HG03025 (cell line): ENCODE data around the gene LIFR.
A peak's percentile ranks its signal among the peaks of the same experiment; 100 is the strongest.

ENCODE experiments used
- ATAC-seq: cut with Tn5 transposase; IDR thresholded peaks from one replicate; pipeline ENCODE4 v1.9.1; 2021; ENCODE audit warnings: mild to moderate bottlenecking, moderate library complexity; ENCODE audit not compliant: unreplicated experiment, low FRiP score

Gene LIFR

GRCh38 chr5:38468978-38469706 lies 87.3 kb downstream of the LIFR start:
- no peak for ATAC-seq

GRCh38 chr5:38468202-38468673 lies 88.2 kb downstream of the LIFR start:
- no peak for ATAC-seq

DNA sequence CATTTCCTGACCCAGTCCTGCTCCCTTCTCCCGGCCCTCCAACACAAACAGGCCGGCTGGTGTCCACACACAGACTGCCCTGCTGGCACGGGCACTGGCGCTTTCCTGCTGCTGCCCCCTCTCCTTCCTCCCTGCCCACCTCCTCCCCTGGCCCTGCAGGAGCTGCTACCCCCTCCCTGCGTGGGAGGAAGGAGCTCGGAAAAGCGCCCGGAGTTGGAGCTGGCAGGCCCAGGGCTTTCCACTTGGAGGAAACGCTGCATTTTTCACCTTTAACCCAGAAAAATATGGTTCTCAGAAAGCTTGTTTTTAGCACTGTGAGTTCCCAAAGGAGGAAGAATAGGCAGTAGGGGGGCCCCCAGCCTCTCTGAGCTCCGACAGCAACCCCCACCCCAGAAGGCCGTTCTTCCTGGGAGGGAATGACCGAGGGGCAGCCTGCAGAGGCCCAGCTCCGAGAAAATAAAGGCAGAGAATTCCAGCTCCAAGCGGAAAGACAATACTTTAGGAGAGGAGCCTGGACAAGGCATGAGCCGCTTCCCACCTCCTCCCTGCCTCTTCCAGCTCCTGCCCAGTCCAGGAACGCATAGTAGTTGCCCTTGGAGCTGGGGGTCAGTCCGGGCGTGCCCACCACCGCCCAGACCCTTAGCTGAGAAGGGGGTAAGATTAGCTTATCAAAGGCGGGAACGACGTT lies 88.9 kb downstream of the LIFR start:
- no peak for ATAC-seq

DNA sequence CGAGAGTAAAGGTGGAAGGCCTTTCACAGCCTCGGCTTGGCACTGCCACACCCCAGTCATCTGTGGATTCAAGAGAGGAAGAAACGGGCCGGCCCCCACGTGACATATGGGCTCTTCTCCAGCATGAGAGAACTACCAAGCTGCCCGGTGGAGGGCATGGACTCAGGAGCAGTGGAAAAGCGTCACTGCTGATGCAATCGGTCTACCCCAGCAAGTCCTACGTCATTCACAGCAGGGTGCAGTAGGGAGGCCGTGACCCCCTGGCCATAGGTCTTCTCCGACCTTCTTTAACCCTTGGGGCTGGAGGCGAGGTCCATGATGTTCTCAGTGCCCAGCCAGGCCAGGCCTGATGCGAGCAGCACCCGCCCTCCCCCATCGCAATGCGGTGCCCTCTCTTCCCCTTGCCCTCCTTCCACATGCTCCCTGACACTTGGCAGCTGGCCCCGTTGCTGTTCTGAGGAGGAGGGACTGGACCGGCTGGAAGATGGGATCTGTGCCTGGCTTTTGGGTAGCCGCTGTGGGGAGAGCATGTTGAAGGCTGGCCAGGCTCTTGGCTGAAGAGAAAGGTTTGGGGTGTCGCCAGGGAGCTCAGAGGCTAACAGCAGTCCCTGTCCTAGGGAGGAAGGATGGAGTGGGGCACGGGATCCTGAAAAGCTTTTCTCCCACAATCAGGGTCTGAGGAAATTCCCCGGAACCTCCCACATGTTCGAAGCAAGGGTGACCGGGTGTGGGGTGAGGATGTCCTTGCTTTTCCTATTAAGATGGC lies 89.8 kb downstream of the LIFR start:
- no peak for ATAC-seq

GRCh38 chr5:38465702-38466423 lies 90.6 kb downstream of the LIFR start:
- no peak for ATAC-seq

DNA sequence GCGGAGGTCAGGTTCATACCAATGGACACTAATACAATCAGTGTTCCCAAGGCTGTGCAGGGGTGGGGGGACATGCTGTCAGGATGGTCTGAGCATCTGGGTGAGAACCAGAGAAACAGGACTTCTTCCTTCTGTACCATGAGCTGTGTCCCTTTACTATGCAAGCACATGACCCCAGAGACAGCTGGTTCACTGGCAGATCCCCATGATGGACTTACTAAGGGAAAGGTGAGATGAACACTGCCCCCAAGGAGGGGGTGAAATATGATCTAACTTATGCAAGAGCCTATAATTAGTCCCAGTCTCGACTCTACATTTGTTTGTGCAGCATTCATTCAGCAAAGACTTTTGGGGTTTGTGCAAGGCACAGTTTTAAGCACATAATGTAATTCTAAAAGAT lies 91.4 kb downstream of the LIFR start:
- ATAC-seq, result no peak

GRCh38 chr5:38463634-38464521 lies 92.6 kb downstream of the LIFR start:
- ATAC-seq, result no peak

DNA sequence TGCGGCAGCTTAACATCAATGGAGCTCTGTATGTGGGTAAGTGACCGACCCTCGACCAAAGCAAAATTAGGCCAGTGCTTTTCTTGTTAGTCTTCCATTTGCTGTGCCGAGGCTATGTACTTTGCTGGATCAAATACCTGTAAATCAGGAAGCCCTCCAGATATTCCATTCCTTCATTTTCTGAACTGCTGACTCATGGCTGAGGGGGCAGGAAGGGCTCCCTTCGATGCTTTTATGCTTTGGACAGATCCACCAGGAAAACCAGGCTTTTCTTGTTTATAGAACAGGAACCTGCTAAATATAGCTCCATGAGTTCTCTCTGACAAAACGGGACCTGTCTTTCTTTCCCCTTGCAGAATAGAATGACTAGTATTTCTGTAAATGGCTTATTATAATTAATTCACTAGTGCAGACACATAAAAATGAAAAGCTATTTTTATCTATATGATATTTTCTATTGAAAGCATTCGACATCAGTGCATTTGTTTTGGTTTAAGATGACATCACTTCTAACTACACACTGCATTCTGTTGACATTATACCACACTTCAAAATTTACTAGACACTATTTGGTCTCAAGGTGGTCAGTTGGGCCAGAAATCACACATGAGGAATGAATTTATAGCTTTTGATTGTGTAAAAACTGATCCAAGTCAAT lies 93.3 kb downstream of the LIFR start:
- ATAC-seq, result no peak

- no peak for ATAC-seq
These were observed 98.3 kb downstream of the LIFR start for GRCh38 chr5:38458174-38458573.

DNA sequence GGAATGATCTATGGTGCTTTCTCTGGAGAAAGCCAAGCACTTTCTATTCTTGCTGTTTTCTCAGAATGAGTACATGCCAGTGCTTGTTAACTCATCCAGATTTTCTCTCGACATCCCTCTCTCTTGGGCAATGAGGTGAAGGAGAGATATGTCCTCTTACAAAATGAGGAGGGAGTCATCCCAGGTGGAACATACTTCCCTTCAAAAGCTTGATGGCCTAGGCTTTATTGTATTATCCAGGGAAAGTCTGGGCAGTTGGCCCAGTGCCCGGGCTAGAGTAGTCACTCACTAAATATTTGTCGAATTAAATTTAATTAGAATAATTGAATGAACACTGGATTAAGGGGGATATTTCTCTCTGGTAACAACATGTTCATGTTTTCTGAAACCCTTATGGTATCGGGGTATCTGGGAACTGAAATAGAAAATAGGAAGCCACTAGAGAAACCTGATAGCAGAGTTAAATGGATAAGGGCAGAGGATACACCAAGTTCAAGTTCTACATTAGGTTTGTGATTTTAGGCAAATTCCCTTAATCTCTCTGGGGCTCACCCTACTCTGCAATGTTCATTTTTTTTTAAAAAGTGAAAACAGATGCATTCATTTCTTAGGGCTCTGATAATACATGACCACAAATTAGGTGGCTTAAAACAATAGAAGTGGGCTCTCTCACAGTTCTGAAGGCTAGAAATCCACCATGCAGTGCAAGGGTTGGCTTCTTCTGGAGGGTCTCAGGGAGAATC lies 99.6 kb downstream of the LIFR start:
- ATAC-seq, result no peak

DNA sequence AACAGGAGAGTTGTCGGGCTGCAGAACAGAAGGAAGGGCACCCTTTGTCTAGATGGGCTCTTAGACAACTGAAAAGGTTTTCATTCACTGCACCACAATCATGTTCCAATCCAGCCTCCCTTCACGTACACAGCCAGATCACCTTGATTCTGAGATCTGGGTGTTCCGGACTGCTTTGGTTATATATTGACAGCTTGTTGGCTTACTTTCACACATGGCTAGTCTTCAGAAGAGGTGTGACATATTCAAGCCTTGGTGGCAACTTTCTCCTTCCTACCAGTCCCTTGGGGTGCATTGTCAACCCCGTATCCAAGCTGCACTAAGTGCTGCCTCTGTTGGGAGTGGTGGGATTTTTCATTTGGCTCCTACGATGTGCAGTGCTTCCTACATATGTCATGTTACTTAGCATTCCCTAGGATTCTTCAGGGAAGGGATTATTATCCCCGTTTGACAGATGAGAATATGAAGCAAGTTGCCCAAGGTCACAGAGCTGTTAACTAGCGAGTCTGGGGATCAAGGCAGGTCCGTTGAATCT lies 100.6 kb downstream of the LIFR start:
- ATAC-seq, result no peak

DNA sequence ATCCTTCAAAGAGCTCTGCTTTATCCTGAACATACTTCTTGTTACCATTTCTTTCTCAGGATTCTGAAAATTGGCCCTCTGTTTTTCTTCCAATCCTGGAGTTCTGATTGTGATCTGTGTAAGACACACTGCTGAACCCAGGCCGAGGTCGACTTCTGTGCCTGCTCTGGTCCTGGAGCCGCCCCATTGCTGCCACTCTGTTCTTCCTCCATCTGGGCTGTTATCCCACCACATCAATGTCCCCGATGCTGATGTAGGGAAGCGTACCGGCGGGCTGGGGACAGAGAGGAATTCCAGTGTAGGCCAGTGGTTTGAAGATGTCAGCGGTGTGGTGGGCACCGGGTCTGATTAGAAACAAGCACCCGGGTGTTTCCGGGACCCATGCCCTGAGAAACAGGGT lies 102.5 kb downstream of the LIFR start:
- ATAC-seq, result peak; percentile 5

GRCh38 chr5:38453506-38453905 lies 102.9 kb downstream of the LIFR start:
- ATAC-seq, result peak; percentile 99

GRCh38 chr5:38452201-38452600 lies 104.2 kb downstream of the LIFR start:
- ATAC-seq, result no peak

- no peak for ATAC-seq
These were observed 105.2 kb downstream of the LIFR start for GRCh38 chr5:38451074-38451725.

DNA sequence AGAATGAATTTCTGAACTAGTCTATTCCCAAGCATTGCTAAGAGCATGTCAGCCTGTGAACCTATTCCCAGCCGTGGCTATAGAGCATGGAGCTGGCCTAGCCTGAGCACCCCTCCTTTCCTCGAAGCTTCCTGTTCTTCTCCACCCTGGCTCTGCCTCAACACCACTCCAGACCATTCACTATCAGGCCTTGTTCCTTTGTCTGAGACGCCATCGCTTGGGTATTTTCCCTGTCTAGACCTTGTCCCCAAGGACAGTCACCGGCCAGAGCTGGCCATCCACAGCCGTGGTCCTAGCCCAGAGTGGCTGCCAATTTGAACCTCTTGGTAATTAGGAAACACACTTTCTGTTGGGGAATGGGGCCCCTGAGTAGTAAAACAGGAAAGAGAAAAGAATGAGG lies 105.8 kb downstream of the LIFR start:
- ATAC-seq, result no peak

- no peak for ATAC-seq
These were observed 107.7 kb downstream of the LIFR start for GRCh38 chr5:38448568-38449350.
